ENCODE data around the gene HS3ST6.
"Not testable (repeated sequence)": the region's sequence is repeated elsewhere in the genome, so short reads cannot be mapped to it uniquely, and the experiment has no call there.

The HS3ST6 gene

DNA sequence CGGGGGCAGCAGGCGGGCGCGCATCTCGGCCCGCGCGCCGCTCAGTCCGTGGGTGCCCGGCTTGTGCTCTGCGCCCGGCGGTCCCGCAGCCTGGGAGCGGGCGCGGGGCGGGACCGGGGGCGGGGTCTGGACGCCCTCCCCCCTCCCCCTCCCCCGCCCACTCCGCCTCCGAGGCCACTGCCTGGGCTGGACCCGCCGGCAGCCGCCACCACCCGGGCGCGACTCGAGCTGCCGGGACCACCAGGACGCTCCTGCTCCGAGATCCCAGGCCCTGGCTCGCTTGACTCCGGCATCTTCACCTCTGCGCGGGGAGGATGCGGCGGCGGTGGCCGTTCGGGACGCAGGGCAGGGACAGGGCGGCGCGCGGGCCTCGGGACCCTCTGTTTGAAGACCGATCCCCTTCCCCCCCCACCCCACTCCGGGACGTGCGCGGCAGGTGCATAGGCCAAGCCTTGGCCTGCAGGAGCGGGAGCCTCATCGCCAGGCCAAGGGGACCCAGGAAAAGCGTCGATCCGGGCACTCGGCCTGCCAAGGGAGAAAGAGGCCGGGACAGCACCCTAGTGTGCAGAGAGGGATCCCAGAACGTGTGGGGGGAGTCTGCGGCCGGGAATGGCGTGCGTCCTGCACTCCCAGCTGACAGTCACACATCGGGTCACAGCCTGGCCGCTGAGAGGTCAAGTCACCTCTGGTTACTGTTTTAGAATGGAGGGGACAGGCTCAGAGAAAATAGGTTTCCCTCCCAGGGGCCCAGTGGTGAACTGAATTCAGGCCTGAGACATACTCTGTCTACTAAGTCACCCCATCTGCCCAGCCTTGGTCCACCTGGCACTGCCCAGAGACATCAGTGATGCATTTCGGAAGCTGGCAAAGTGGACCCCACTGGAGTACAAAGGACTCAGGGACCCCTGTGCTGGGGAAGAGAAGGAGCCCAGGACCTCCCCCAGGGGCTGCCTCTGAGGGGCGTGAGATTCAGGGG, at the start of gene HS3ST6:
HS3ST6 (minus strand) TSS at position 65 of the 976 bp plus-strand sequence. CDS start 92 bp downstream, outside the sequence.
- no peak for DNase-seq (ENCODE audit: low read depth)

DNA sequence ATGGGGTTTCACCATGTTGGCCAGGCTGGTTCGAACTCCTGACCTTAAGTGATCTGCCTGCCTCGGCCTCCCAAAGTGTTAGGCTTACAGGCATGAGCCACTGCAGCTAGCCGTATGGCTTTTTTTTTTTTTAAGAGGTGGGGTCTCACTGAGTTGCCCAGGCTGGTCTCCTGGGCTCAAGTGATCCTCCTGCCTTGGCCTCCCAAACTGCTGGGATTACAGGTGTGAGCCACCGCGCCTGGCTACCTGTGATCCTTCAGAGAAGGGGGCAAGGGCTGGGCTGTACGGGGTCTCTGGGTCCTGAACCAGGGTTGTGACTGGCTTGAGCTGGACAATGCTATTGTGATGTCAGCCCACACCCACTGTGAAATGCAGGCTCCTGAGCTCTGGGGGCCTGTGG, 48.2 kb upstream of the HS3ST6 start, which contains the start of gene RNF151:
RNF151 (plus strand) TSS at position 397 of the 400 bp plus-strand sequence. CDS start 26 bp downstream, outside the sequence.
- DNase-seq (ENCODE audit: low read depth): no peak

DNA sequence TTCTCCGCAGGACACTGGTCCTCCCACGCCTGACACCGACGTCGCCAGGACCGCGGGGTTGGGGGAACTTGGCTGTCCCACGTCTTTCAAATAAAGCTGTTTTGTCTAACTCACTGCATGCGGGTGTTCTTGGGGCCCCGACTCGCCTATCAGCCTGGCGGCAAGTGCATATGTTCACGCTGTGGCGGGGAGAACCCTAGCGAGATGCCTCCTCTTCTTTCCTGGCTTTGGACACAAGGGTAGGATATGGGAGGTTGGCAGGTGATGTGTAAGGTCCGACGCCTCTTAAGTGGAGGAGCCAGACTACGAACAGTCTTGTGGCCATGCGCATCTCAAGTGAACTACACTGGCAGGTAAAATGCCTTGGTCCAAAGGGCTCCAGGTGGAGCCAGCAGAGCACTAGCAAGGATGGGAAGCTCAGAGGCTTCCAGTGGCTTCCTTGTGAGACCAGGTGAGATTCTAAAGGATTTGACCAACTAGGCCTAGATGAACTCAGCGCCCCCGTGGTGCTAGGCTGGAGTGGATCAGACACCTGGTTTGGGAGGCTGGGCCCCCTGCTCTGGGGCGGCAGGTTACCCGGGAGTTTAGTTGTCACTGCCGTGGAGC, 47.3 kb upstream of the HS3ST6 start:
- DNase-seq (ENCODE audit: low read depth): no peak

DNA sequence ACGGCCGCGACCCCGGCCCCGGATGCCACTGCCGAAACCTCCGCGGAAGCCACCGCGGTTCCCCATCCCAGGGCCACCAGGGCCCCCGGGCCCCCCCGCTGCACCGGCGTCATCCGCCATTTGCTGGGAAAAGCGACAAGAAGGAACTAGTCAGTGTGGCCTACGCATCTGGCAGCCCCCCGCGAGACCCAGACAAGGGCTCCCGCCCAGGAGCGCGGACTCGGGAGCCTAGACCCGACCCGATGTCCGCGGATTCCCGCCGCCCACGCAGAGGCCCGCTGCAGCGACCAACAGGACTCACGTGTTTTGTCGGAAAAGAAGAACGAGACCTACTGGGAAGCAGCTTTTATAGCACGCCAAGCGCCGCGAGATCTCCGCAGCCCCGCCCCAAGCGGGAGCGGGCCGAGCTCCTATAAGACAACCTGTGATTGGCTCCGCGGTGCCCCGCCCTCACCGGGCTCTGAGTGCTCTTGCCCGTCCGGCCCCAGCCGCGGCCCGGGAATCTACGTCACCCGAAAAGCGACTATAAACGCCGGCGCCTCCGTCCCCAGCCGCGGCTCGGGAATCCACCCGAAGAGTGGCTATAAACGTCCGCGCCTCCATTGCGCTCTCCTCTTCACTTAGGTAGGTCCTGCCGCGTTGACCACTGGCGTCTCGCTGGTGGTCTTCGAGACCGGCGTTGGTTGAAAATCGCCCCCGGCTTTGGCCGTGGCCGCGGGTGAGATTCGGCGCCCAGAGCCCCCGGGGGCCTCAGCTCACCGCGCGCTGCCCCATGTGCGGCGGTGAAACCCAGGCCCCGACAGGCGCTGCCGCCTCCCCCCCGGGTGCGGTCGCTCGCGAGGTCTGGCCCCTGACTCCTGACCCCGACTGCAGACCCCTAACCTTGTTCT, 46.5 kb upstream of the HS3ST6 start, which contains the start of gene RPS2:
RPS2 (minus strand) TSS at position 321 of the 890 bp plus-strand sequence; CDS start at position 120, 201 bp downstream.
- DNase-seq (ENCODE audit: low read depth): peak; percentile 96

DNA sequence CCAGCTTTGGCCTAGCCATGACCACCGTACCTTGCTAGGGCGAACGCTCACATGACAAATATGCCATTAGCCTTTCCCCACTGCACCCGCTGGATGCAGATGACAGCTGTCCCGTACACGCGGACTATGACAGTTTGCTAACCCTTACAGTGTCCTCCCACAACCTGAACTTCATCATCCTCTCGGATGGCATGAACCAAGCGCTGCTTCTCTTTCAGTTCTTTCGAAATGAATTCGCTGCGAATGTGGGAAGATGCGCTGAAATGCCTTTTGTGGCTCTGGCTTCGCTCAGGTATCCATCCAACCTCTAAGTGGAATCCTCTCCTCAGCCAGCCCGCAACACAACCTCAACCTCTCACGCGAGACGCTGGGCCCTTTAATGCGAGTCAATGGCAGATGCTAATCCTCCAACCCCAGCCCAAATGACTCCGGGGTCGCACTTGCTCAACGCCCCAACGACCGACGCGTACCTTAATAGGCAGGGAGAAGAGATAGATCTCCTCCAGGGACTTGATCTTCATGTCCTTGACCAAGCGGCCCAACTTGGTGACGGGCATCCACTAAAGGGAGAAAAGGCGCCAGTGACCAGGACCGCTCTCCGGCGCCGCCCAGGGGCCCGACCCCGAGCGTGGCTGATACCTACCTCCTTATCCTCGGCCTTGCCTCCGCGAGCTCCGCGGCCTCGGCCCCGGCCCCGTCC, 45.7 kb upstream of the HS3ST6 start:
- no peak for DNase-seq (ENCODE audit: low read depth)

DNA sequence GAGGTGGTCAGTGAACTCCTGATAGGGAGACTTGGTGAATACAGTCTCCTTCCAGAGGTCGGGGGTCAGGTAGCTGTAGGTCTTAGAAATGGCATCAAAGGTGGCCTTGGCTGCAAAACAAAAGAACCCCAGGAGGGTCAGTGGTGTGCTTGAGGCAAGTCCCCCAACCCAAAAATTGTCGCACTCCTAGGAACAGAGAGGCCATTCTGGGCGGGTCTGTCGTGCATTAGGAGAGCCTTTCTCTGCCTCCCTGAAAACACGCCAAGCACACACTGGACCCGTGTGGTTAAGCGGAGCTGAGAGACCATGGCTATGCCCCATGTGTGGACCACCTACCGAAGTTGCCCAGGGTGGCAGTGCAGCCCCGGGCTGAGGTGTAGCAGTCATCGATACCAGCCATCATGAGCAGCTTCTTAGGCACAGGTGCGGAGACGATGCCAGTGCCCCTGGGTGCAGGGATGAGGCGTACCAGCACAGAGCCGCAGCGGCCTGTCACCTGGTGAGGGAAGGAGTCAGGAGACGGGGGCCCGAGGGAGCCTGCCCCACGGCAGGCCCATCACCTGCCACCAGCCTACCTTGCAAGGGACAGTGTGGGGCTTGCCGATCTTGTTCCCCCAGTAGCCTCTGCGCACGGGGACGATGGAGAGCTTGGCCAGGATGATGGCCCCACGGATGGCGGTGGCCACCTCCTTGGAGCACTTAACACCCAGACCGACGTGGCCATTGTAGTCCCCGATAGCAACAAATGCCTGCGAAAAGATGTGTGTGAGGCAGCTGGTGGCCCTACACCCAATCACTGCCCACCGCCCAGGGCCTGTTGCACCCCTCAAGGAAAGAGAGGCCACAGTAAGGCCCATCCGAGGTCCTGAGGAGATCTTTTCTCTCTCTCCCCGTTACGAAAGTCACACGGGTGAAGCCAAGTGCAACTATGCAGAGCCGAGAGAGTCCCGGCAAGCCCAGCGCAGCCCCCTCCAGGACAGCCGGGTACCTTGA, 44.2 kb upstream of the HS3ST6 start:
- not testable (repeated sequence) for DNase-seq (ENCODE audit: low read depth)

DNA sequence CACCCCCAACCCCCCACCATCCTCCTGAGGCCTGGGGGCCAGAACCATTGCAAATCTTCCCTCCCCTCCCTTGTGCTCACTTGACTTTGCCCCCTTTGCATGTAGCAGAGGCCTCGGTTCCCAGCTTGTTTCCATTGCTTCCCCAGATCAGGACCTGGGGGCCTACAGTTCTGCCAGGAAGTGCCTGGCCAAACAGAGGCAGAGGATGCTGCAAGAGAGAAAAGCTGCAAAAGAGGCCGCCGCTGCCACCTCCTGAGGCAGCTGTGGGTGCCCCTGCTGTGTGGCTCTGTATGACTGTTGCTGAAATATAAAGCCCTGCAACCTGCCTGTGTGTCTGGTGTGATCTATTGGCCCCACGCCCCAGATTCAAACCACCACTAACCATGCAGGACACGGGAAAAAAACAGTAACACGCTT, 43.4 kb upstream of the HS3ST6 start:
- no peak for DNase-seq (ENCODE audit: low read depth)

DNA sequence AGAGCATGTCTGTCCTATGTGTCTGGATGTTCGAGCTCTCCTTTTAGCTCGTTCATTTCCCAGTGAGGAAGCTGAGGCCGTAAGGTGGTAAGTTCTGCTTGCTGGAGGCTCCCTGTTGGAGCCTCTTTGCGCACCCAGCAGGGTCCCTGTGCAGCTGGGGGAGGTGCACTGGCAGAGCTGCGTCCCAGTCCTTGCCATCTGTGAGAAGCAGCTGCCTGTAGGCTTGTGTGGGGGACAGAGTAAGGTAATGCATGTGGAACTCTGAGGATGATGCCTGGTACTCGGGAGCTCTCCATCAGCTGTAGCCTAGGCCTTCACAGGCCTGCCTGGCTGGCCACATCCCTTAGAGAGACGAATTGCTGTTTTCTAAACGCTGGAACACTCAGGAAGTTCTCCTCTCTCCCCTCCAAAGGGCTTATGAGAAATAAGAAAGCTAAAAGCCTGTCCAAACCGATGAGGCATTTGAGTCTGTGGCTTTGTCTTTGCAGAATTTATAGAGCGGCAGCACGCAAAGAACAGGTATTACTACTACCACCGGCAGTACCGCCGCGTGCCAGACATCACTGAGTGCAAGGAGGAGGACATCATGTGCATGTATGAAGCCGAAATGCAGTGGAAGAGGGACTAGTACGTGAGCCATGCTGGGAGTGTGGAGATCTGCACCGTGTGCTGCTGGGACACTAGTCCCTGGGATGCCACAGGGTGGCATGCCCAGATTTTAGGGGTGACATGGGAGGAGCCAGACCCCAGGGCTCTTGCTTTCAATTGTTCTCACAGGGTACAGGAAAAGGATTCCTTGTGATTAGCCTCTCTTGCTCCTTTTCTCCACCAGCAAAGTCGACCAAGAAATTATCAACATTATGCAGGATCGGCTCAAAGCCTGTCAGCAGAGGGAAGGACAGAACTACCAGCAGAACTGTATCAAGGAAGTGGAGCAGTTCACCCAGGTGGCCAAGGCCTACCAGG, 42.7 kb upstream of the HS3ST6 start:
- no peak for DNase-seq (ENCODE audit: low read depth)

DNA sequence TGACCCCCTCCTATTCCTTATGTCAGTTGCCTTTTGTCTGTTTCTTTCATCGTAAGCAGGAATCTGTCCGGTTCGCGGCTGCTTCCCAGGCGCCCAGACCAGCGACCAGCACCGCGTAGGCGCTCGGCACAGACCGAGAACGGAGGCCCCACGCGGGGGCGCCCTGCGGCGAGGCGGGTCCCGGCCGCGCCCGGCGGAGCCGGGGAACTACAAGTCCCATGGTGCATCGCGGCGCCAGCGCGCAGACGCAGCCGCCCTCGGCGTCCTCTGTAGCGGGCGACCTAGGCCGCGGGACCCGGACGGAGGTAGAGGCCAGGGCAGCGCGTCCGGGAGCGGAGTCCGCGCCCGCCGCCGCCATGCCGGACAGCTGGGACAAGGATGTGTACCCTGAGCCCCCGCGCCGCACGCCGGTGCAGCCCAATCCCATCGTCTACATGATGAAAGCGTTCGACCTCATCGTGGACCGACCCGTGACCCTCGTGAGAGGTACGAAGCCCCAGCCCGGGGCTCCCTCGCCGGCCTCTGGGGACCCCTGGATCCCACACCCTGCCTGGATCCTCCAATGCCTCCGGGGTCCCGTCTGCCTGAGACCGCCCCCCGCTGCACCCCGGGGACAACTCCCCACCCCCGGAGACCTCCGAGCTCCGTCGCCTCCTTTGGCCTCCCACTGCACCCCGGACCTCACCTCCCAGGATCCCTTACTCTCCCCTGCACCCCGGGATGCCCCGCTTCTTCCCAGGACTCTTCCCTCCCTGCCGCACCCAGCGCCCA, 41.2 kb upstream of the HS3ST6 start, which contains the start of gene NDUFB10:
NDUFB10 (plus strand) TSS at position 270 of the 771 bp plus-strand sequence; CDS start at position 357, 87 bp downstream.
- DNase-seq (ENCODE audit: low read depth): peak; percentile 89

DNA sequence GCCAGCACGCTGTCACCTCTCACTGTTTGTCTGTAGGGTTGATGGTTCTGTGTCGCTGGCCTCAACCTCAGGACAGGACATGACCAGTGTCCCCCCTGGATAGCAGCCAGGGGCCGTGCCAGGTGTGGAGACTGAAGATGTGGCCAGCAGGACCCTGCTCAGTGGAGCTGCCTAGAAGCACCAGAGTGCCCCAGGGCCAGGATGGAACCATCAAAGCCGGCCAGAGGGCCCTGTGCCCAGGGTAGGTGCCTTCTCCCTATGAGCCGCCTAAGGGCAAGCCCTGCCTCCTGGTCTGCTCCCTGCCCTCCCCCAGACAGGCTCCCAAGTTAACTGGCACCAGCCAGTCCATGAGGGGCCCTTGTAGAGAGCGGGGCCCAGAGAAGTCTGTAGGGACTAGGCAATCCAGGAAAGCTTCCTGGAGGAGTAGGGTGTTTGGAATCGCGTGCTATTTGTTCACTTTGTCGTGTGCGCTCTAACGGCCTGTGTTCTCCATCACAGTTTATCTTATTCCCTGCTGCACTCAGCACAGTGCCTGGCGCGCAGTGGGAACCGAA, 40.6 kb upstream of the HS3ST6 start:
- DNase-seq (ENCODE audit: low read depth): no peak

DNA sequence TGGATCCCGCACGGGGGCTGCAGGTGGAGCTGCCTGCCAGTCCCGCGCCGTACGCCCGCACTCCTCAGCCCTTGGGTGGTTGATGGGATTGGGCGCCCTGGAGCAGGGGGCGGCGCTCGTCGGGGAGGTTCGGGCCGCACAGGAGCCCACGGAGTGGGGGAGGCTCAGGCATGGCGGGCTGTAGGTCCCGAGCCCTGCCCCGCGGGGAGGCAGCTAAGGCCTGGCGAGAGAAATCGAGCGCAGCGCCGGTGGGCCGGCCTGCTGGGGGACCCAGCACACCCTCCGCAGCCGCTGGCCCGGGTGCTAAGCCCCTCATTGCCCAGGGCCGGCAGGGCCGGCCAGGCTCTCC, 39.9 kb upstream of the HS3ST6 start:
- not testable (repeated sequence) for DNase-seq (ENCODE audit: low read depth)

DNA sequence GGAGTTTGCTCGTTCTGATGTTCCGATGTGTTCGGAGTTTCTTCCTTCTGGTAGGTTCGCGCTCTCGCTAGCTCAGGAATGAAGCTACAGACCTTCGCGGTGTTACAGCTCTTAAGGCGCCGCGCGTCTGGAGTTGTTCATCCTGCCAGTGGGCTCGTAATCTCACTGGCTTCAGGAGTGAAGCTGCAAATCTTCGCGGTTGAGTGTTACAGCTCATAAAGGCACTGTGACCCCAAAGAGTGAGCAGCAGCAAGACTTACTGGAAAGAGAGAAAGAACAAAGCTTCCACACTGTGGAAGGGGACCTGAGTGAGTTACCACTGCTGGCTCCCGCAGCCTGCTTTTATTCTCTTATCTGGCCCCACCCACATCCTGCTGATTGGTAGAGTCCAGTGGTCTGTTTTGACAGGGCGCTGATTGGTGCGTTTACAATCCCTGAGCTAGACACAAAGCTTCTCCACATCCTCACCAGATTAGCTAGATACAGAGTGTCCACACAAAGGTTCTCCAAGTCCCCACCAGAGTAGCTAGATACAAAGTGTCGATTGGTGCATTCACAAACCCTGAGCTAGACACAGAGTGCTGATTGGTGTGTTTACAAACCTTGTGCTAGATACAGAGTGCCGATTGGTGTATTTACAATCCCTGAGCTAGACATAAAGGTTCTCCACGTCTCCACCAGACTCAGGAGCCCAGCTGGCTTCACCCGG, 39.4 kb upstream of the HS3ST6 start:
- not testable (repeated sequence) for DNase-seq (ENCODE audit: low read depth)

DNA sequence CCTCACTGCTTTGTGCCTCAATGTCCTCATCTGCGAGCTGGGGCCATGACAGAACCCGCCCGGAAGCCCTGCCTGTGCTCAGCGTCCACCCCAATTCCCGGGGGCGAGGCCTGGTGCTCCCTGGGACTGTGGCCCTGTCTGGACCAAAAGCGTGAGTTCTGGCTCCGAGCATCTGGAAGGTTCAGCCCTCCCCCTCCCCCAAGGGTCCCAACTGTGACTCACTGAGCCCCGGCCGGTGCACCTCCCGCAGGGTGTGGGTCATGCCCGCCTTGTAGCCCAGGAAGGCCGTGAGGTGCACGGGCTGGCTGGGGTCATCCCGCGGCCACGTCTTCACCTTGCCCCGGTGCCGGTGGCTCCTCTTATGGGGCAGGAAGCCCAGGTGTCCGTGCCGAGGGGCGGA, 35.5 kb upstream of the HS3ST6 start:
- no peak for DNase-seq (ENCODE audit: low read depth)

DNA sequence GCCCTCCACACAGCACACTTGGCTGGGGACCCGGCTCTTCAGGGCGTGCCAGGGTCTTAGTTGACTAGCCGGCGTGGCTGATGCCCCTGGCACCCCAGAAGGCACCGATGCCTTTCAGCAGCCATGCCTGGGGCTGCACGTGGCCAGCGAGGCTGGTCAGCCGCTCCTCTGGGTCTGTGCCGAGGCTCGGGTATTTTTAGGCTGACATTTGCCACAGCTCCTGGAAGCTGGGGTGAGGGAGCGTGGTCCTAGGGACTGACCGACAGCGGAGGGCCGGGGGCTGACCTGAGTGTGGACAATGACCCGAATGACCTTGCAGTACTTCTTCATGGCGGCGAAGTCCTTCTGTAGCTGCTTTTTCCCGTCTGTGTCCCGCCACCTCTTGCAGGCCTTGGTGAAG, 32.3 kb upstream of the HS3ST6 start:
- no peak for DNase-seq (ENCODE audit: low read depth)

DNA sequence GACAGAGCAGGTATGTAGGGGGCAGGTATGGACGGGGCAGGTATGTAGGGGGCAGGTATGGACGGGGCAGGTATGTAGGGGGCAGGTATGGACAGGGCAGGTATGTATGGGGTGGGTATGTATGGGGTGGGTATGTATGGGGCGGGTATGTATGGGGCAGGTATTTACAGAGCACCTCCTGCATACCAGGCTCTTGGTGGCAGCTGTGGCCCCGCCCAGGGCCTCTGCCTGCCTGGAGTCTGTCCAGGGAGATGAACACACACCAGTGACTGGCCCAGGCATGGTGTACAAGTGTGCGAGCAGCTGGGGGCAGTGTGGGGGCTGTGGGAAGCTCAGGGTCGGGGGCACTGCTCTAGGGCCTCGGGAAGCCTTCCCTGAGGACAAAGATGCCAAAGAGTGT, 31.8 kb upstream of the HS3ST6 start:
- no peak for DNase-seq (ENCODE audit: low read depth)

DNA sequence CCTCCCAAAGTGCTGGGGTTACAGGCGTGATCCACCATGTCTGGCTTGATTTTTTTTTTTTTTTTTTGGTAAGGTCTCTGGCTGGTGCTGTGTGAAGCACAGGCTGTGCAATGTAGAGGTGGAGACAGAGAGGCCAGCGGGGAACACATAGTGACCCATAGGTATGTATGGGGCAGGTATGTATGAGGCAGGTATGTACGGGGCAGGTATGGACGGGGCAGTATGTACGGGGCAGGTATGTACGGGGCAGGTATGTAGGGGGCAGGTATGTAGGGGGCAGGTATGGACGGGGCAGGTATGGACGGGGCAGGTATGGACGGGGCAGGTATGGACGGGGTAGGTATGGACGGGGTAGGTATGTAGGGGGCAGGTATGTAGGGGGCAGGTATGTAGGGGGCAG, 31.3 kb upstream of the HS3ST6 start:
- DNase-seq (ENCODE audit: low read depth): no peak

DNA sequence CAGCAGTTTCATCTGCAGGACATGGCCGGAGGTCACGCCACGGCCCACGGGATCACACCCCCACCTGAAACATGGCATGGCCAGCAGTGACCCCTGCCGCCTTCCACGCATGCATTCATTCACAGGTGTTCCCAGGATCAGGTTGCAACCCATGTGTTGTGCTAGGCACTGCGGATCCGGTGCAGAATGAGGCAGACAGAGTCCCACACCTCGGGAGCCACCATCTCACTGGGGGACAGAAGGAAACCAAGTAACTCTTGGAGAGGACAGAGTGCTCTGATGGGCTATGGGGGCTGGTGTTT, 29.1 kb upstream of the HS3ST6 start:
- DNase-seq (ENCODE audit: low read depth): no peak

Data from stimulated activated CD8-positive, alpha-beta memory T cell treated with anti-CD3 and anti-CD28 coated beads, Interleukin-4, amount 100 ng/mL, for 24 hours (primary cell).